ENCODE results near the gene CACHD1. TPM values are rescaled to one million over a fixed set of nuclear protein-coding genes. Genes with fewer than 3 reads are reported as not detected.
A peak's percentile ranks its signal among the peaks of the same experiment; 100 is the strongest.

CACHD1 gene
- 1 to 10 TPM; 1.6 to 2.9 TPM for polyA plus RNA-seq

DNA sequence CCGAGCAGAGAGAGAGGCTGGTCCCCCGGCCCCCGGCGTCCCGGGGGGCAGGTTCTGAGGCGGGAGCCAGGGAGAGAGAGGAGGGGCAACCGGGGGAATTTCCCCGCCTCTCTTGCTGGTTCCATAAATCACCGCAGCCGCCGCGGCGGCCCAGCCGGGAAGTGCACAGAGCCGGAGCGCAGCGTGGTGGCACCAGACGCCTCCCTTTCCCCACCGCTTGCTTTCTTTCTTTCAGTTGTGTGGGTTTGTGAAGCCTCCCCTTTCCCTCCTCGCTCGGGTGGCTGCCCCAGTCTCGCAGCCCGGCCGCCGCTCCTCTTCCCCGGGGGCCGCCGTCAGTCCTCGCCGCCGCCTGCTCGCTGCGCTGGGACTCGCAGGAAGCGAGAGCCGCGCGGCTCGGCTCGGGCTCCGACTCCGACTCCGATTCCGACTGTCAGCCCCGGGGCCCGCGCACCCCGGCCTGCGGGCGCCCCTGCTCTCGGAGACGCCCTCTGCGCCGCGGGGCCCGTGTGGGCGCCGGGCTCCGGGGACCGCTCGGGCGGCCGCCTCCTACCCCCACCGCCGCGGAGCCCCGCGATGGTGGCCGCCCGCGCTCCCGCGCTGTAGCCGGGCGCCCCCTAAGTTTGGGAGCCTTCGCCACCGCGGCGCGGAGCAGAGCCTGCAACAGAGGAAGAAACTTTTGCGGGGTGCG, at the start of gene CACHD1:
Gene CACHD1, plus strand, starts transcription at position 153 of the 688 bp plus-strand sequence. CDS start 616 bp downstream, outside the sequence.
- WGBS, 2 donors = 1% methylated on average over 57 to 82 of the region's 82 CpGs
- Histone ChIP-seq H3K4me1 (ENCODE audit: control insufficient read depth in 2 of 2, insufficient read depth in 2 of 2, low read length in 1 of 2) (peaks cover 0 to 5% of the 10 kb centered on the region in 2 donors), H3K4me3 (ENCODE audit: low read depth in 1 of 2, low read length in 2 of 2) (peak within 1 kb of the TSS; percentile 69 to 74), H3K9me3 (ENCODE audit: control insufficient read depth in 2 of 2, insufficient read depth in 1 of 2, low read depth in 1 of 2, low read length in 1 of 2) (no peaks in the 10 kb centered on the region), H3K27me3 (ENCODE audit: control insufficient read depth in 1 of 2, insufficient read depth in 2 of 2, low read length in 2 of 2) (no peaks in the 10 kb centered on the region), H3K36me3 (ENCODE audit: control insufficient read depth in 2 of 2, insufficient read depth in 2 of 2, low read length in 1 of 2) (no peaks in the 10 kb centered on the region), H3K27ac (ENCODE audit: low read depth in 2 of 2, low read length in 1 of 2) (peak within 1 kb of the TSS; percentile 61 to 75)

DNA sequence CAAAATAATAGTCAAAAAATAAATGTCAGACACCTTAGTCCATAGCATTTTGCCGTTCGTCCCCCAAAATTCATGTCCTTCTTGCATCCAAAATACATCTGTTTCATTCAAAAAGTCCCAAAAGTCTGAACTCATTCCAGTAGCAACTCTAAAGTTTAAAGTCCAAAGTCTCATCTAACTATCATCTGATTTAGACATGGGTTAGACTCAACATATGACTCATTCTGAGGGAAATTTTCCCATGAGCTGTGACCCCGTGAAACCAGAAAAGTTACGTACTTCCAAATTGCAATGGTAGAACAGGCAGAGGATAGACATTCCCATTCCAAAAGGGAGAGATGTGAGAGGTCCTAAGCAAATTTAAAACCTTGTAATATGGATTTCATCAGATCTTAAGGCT, 48.6 kb upstream of the CACHD1 start:
- Histone ChIP-seq H3K27ac (ENCODE audit: low read depth in 2 of 2, low read length in 1 of 2) (no peak overlapping the region), H3K9me3 (ENCODE audit: control insufficient read depth in 2 of 2, insufficient read depth in 1 of 2, low read depth in 1 of 2, low read length in 1 of 2) (no peaks in the 10 kb centered on the region), H3K4me3 (ENCODE audit: low read depth in 1 of 2, low read length in 2 of 2) (no peak overlapping the region), H3K4me1 (ENCODE audit: control insufficient read depth in 2 of 2, insufficient read depth in 2 of 2, low read length in 1 of 2) (no peaks in the 10 kb centered on the region), H3K36me3 (ENCODE audit: control insufficient read depth in 2 of 2, insufficient read depth in 2 of 2, low read length in 1 of 2) (no peaks in the 10 kb centered on the region), H3K27me3 (ENCODE audit: control insufficient read depth in 1 of 2, insufficient read depth in 2 of 2, low read length in 2 of 2) (no peaks in the 10 kb centered on the region)
- 82 to 85% methylated on average over 4 of the region's 4 CpGs for WGBS, 2 donors

DNA sequence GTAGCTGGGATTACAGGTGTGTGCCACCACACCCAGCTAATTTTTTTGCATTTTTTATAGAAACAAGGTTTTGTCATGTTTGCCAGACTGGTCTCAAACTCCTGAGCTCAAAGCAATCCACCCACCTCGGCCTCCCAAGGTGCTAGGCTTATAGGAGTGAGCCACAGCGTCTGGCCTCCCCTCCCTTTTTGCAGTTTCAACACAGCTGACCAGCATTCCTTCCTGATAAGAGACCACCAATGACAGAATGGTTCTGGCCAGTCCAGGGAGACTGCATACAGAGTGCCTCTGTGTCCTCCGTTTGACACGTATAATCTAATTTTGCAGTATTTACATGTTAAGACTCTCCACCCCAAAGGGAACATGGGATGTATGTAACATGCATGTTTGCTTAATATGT, 46.4 kb upstream of the CACHD1 start:
- no peaks in the 10 kb centered on the region for H3K36me3 ChIP-seq (ENCODE audit: control insufficient read depth in 2 of 2, insufficient read depth in 2 of 2, low read length in 1 of 2)
- 85 to 86% methylated on average over 4 of the region's 4 CpGs for WGBS, 2 donors
- no peaks in the 10 kb centered on the region for H3K4me1 ChIP-seq (ENCODE audit: control insufficient read depth in 2 of 2, insufficient read depth in 2 of 2, low read length in 1 of 2)
- H3K27ac ChIP-seq (ENCODE audit: low read depth in 2 of 2, low read length in 1 of 2) = no peak overlapping the region
- H3K4me3 ChIP-seq (ENCODE audit: low read depth in 1 of 2, low read length in 2 of 2) = no peak overlapping the region
- H3K27me3 ChIP-seq (ENCODE audit: control insufficient read depth in 1 of 2, insufficient read depth in 2 of 2, low read length in 2 of 2) = no peaks in the 10 kb centered on the region
- H3K9me3 ChIP-seq (ENCODE audit: control insufficient read depth in 2 of 2, insufficient read depth in 1 of 2, low read depth in 1 of 2, low read length in 1 of 2) = no peaks in the 10 kb centered on the region

DNA sequence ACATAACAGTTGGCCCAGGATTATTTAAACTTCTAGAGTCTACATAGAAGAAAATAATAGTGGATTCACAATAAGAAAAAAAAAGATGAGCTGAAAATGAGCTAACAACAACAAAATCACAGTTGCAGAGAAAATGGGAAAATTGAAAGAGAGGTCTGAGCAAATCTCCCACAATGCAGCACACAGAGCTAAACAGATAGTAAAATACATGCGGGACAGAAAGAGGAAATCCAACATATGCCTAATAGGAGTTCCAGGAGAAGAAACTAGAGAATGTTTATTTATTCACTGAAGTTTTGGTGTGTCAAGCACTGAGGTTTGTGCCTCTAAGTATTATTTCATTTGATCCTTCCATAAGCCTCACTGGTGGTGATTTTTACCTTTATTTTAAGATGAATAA, 45.5 kb upstream of the CACHD1 start:
- Histone ChIP-seq H3K4me3 (ENCODE audit: low read depth in 1 of 2, low read length in 2 of 2) (no peak overlapping the region), H3K9me3 (ENCODE audit: control insufficient read depth in 2 of 2, insufficient read depth in 1 of 2, low read depth in 1 of 2, low read length in 1 of 2) (no peaks in the 10 kb centered on the region), H3K27ac (ENCODE audit: low read depth in 2 of 2, low read length in 1 of 2) (no peak overlapping the region), H3K36me3 (ENCODE audit: control insufficient read depth in 2 of 2, insufficient read depth in 2 of 2, low read length in 1 of 2) (no peaks in the 10 kb centered on the region), H3K27me3 (ENCODE audit: control insufficient read depth in 1 of 2, insufficient read depth in 2 of 2, low read length in 2 of 2) (no peaks in the 10 kb centered on the region), H3K4me1 (ENCODE audit: control insufficient read depth in 2 of 2, insufficient read depth in 2 of 2, low read length in 1 of 2) (no peaks in the 10 kb centered on the region)
- WGBS, 2 donors = 90 to 95% methylated on average over 1 of the region's 1 CpG

DNA sequence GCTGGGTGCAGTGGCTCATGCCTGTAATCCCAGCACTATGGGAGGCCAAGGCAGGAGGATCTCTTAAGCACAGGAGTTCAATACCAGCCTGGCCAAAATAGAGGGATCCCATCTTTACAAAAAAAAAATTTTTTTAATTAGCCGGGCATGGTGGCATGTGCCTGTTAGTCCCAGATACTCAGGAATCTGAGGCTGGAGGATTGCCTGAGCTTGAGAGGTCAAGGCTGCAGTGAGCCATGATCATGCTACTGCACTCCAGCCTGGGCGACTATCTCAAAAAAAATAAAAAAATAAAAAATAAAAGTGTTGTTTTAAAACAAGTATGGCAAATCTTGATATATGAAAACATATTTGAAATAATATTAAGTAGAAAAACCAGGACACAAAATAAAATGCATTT, 44.4 kb upstream of the CACHD1 start:
- no peak overlapping the region for H3K27ac ChIP-seq (ENCODE audit: low read depth in 2 of 2, low read length in 1 of 2)
- H3K4me1 ChIP-seq (ENCODE audit: control insufficient read depth in 2 of 2, insufficient read depth in 2 of 2, low read length in 1 of 2) = no peaks in the 10 kb centered on the region
- no peaks in the 10 kb centered on the region for H3K27me3 ChIP-seq (ENCODE audit: control insufficient read depth in 1 of 2, insufficient read depth in 2 of 2, low read length in 2 of 2)
- H3K4me3 ChIP-seq (ENCODE audit: low read depth in 1 of 2, low read length in 2 of 2) = no peak overlapping the region
- no peaks in the 10 kb centered on the region for H3K36me3 ChIP-seq (ENCODE audit: control insufficient read depth in 2 of 2, insufficient read depth in 2 of 2, low read length in 1 of 2)
- WGBS, 2 donors = 90 to 94% methylated on average over 2 of the region's 2 CpGs
- H3K9me3 ChIP-seq (ENCODE audit: control insufficient read depth in 2 of 2, insufficient read depth in 1 of 2, low read depth in 1 of 2, low read length in 1 of 2) = no peaks in the 10 kb centered on the region

GRCh38 chr1:64426681-64427080, 43.2 kb upstream of the CACHD1 start:
- no peak overlapping the region for H3K27ac ChIP-seq (ENCODE audit: low read depth in 2 of 2, low read length in 1 of 2)
- H3K4me3 ChIP-seq (ENCODE audit: low read depth in 1 of 2, low read length in 2 of 2) = no peak overlapping the region
- 54 to 64% methylated on average over 2 of the region's 2 CpGs for WGBS, 2 donors

GRCh38 chr1:64427879-64428278, 42.0 kb upstream of the CACHD1 start:
- 53 to 60% methylated on average over 3 of the region's 3 CpGs for WGBS, 2 donors
- Histone ChIP-seq H3K36me3 (ENCODE audit: control insufficient read depth in 2 of 2, insufficient read depth in 2 of 2, low read length in 1 of 2) (no peaks in the 10 kb centered on the region), H3K4me1 (ENCODE audit: control insufficient read depth in 2 of 2, insufficient read depth in 2 of 2, low read length in 1 of 2) (no peaks in the 10 kb centered on the region), H3K4me3 (ENCODE audit: low read depth in 1 of 2, low read length in 2 of 2) (no peak overlapping the region), H3K27me3 (ENCODE audit: control insufficient read depth in 1 of 2, insufficient read depth in 2 of 2, low read length in 2 of 2) (no peaks in the 10 kb centered on the region), H3K9me3 (ENCODE audit: control insufficient read depth in 2 of 2, insufficient read depth in 1 of 2, low read depth in 1 of 2, low read length in 1 of 2) (no peaks in the 10 kb centered on the region), H3K27ac (ENCODE audit: low read depth in 2 of 2, low read length in 1 of 2) (no peak overlapping the region)

More at GRCh38 chr1:64426681-64427080, 43.2 kb upstream of the CACHD1 start:
- no peaks in the 10 kb centered on the region for H3K27me3 ChIP-seq (ENCODE audit: control insufficient read depth in 1 of 2, insufficient read depth in 2 of 2, low read length in 2 of 2)
- no peaks in the 10 kb centered on the region for H3K36me3 ChIP-seq (ENCODE audit: control insufficient read depth in 2 of 2, insufficient read depth in 2 of 2, low read length in 1 of 2)
- H3K9me3 ChIP-seq (ENCODE audit: control insufficient read depth in 2 of 2, insufficient read depth in 1 of 2, low read depth in 1 of 2, low read length in 1 of 2) = no peaks in the 10 kb centered on the region
- H3K4me1 ChIP-seq (ENCODE audit: control insufficient read depth in 2 of 2, insufficient read depth in 2 of 2, low read length in 1 of 2) = no peaks in the 10 kb centered on the region

DNA sequence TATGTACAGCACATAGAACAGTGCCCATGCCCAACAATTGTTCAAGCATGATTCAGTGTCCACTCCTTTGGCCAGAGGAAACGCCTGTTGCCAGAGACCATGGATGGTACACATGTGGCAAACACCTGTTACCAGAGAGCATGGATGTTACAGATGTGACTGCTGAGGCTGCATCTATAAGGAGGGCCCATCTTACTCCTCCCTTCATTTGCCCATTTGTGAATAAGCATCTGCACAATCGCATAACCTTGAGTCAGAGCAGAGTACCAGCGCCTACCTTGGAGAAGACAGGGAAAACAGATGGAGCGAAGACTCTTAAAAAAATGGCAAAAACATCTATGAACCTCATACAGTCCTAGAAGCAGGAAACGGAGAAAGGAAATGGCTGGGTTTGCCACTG, 36.6 kb upstream of the CACHD1 start:
- Histone ChIP-seq H3K9me3 (ENCODE audit: control insufficient read depth in 2 of 2, insufficient read depth in 1 of 2, low read depth in 1 of 2, low read length in 1 of 2) (no peaks in the 10 kb centered on the region), H3K4me3 (ENCODE audit: low read depth in 1 of 2, low read length in 2 of 2) (no peak overlapping the region), H3K27me3 (ENCODE audit: control insufficient read depth in 1 of 2, insufficient read depth in 2 of 2, low read length in 2 of 2) (no peaks in the 10 kb centered on the region), H3K4me1 (ENCODE audit: control insufficient read depth in 2 of 2, insufficient read depth in 2 of 2, low read length in 1 of 2) (no peaks in the 10 kb centered on the region), H3K27ac (ENCODE audit: low read depth in 2 of 2, low read length in 1 of 2) (no peak overlapping the region), H3K36me3 (ENCODE audit: control insufficient read depth in 2 of 2, insufficient read depth in 2 of 2, low read length in 1 of 2) (no peaks in the 10 kb centered on the region)
- WGBS, 2 donors = 91% methylated on average over 5 of the region's 5 CpGs

DNA sequence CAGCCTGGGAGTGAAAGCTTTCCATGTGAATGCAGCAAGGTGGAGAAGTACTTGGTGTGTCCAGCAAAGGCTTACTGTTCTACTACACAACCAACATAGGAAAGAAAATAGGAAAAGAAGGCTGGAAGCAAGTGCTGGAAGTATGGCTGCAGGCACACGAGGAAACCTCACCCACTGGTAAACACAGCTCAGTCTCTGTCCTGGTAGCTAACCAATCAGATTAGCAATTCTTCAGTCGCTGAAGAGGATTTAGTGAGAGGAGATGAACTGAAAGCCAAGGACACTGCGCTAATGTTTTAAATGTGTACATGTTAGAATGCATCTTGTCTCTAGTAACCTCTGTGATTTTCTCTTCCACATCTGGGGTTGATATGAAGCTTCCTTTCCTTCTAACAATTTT, 36.2 kb upstream of the CACHD1 start:
- Histone ChIP-seq H3K4me1 (ENCODE audit: control insufficient read depth in 2 of 2, insufficient read depth in 2 of 2, low read length in 1 of 2) (no peaks in the 10 kb centered on the region), H3K27me3 (ENCODE audit: control insufficient read depth in 1 of 2, insufficient read depth in 2 of 2, low read length in 2 of 2) (no peaks in the 10 kb centered on the region), H3K4me3 (ENCODE audit: low read depth in 1 of 2, low read length in 2 of 2) (no peak overlapping the region), H3K27ac (ENCODE audit: low read depth in 2 of 2, low read length in 1 of 2) (no peak overlapping the region), H3K9me3 (ENCODE audit: control insufficient read depth in 2 of 2, insufficient read depth in 1 of 2, low read depth in 1 of 2, low read length in 1 of 2) (no peaks in the 10 kb centered on the region), H3K36me3 (ENCODE audit: control insufficient read depth in 2 of 2, insufficient read depth in 2 of 2, low read length in 1 of 2) (no peaks in the 10 kb centered on the region)
- WGBS, 2 donors = 58 to 80% methylated on average over 3 of the region's 3 CpGs

DNA sequence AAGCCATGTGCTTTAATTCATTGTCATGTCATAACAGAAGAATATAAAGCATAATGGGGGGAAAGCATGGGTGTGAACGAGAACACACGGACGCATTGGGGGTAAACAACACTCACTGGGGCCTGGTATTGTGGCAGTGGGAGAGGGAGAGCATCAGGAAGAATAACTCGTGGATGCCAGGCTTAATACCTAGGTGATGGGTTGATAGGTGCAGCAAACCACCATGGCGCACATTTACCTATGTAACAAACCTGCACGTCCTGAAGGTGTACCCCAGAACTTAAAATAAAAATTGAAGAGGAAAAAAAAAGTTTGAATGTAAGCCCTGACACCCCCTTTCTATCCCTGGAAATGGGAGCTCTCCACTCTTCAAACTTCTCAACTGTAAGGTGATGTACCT, 34.9 kb upstream of the CACHD1 start:
- Histone ChIP-seq H3K36me3 (ENCODE audit: control insufficient read depth in 2 of 2, insufficient read depth in 2 of 2, low read length in 1 of 2) (no peaks in the 10 kb centered on the region), H3K4me3 (ENCODE audit: low read depth in 1 of 2, low read length in 2 of 2) (no peak overlapping the region), H3K9me3 (ENCODE audit: control insufficient read depth in 2 of 2, insufficient read depth in 1 of 2, low read depth in 1 of 2, low read length in 1 of 2) (no peaks in the 10 kb centered on the region), H3K27ac (ENCODE audit: low read depth in 2 of 2, low read length in 1 of 2) (no peak overlapping the region), H3K27me3 (ENCODE audit: control insufficient read depth in 1 of 2, insufficient read depth in 2 of 2, low read length in 2 of 2) (no peaks in the 10 kb centered on the region), H3K4me1 (ENCODE audit: control insufficient read depth in 2 of 2, insufficient read depth in 2 of 2, low read length in 1 of 2) (no peaks in the 10 kb centered on the region)
- 85 to 86% methylated on average over 6 of the region's 6 CpGs for WGBS, 2 donors
